ENCODE results near the gene PTPRD. TPM values are rescaled to one million over a fixed set of nuclear protein-coding genes. Genes with fewer than 3 reads are reported as not detected.
A peak's percentile ranks its signal among the peaks of the same experiment; 100 is the strongest.

Gene PTPRD
- polyA plus RNA-seq, 4 donors = 2.1 to 5.6 (median 3.9) TPM

DNA sequence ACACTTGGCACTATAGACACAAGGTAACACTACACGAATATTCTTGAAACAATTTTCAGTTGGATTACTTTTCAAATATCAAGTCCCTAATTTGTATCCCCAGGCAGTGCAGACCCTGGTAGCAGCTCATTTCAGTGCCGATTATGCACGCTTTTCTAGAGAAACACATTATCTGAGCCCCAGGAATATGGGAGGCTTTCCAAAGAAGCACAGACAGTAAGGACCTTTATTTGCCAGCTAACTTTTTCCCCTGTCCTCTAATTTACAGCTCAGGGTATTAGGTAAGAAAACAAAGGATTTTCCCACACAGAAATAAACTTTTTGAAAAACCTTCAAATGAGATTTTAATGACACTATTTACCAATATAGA is 1961.0 kb downstream of the PTPRD start:
- no peak for FAIRE-seq
- no peaks in the 10 kb centered on the region for H3K4me1 ChIP-seq (ENCODE audit: control insufficient read depth in 3 of 3, insufficient read depth in 2 of 3, low read depth in 1 of 3, low read length in 2 of 3)
- no peak overlapping the region for H3K27ac ChIP-seq (ENCODE audit: low read depth in 1 of 3, low read length in 2 of 3)
- no peaks in the 10 kb centered on the region for H3K9me3 ChIP-seq (ENCODE audit: control insufficient read depth in 2 of 2, insufficient read depth in 1 of 2, low read depth in 1 of 2, low read length in 1 of 2)
- WGBS, 3 donors = 44 to 48% (median 47%) methylated on average over 3 of the region's 3 CpGs
- DNase-seq = no peak
- no peaks in the 10 kb centered on the region for H3K27me3 ChIP-seq (ENCODE audit: control insufficient read depth in 3 of 3, insufficient read depth in 3 of 3, low read length in 3 of 3)
- no peaks in the 10 kb centered on the region for H3K36me3 ChIP-seq (ENCODE audit: control insufficient read depth in 3 of 3, insufficient read depth in 2 of 3, low read depth in 1 of 3, low read length in 3 of 3)
- no peak overlapping the region for H3K4me3 ChIP-seq (ENCODE audit: low read depth in 1 of 3, low read length in 3 of 3)

DNA sequence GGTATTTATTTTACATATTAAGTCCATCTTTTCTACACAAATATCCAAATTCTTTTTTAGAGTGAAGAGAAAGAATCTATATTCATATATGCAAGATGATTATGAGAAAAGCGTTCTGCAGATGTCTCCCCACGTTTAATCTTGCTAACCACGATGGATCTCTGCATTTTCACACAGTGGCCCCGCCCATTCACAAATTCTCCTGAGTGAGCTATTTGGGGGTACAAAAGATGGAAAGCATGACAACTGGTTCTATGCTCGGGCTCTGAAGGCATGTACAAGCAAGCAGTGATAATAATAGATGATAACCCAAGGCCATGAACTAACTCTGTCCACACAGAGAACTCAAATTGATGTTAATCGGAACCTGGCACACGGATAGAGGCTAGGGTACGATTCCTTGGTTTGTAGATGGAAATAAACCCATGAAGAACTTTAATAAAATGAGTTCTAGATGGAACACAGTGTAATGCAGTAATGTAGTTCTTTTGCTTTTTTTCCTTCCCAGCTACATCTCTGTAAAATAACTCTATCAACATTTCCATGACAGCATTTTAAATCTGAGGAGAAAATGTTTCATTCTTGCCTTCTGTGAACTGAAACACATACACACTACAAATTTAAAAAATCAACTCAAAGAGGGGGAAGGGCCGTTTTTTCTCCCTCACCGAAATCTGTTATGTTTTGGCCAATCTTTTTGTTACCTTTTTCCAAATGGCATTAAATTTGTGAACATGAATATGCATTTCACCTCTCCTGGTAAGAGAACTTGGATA is 1961.5 kb downstream of the PTPRD start:
- no peak overlapping the region for H3K4me3 ChIP-seq (ENCODE audit: low read depth in 1 of 3, low read length in 3 of 3)
- H3K27me3 ChIP-seq (ENCODE audit: control insufficient read depth in 3 of 3, insufficient read depth in 3 of 3, low read length in 3 of 3) = no peaks in the 10 kb centered on the region
- FAIRE-seq = no peak
- no peaks in the 10 kb centered on the region for H3K36me3 ChIP-seq (ENCODE audit: control insufficient read depth in 3 of 3, insufficient read depth in 2 of 3, low read depth in 1 of 3, low read length in 3 of 3)
- 80 to 87% (median 85%) methylated on average over 10 of the region's 10 CpGs for WGBS, 3 donors
- no peak overlapping the region for H3K27ac ChIP-seq (ENCODE audit: low read depth in 1 of 3, low read length in 2 of 3)
- DNase-seq = no peak
- H3K9me3 ChIP-seq (ENCODE audit: control insufficient read depth in 2 of 2, insufficient read depth in 1 of 2, low read depth in 1 of 2, low read length in 1 of 2) = no peaks in the 10 kb centered on the region
- H3K4me1 ChIP-seq (ENCODE audit: control insufficient read depth in 3 of 3, insufficient read depth in 2 of 3, low read depth in 1 of 3, low read length in 2 of 3) = no peaks in the 10 kb centered on the region

DNA sequence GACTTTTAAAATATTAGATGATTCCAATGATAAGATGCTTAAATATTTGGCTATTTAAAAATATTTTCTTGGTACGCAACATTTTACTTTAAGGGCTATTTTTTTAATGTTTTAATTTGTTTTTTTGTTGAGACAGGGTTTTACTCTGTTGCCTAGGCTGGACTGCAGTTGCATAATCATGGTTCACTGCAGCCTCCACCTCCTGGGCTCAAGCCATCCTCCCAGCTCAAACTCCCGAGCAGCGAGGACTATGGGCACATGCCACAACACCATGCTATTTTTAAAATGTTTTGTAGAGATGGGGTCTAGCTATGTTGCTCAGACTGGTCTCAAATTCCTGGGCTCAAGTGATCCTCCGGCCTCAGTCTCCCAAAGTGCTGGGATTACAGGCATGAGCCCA is 1963.0 kb downstream of the PTPRD start:
- H3K4me3 ChIP-seq (ENCODE audit: low read depth in 1 of 3, low read length in 3 of 3) = no peak overlapping the region
- no peaks in the 10 kb centered on the region for H3K9me3 ChIP-seq (ENCODE audit: control insufficient read depth in 2 of 2, insufficient read depth in 1 of 2, low read depth in 1 of 2, low read length in 1 of 2)
- H3K36me3 ChIP-seq (ENCODE audit: control insufficient read depth in 3 of 3, insufficient read depth in 2 of 3, low read depth in 1 of 3, low read length in 3 of 3) = no peaks in the 10 kb centered on the region
- DNase-seq (no peak), FAIRE-seq (no peak)
- no peaks in the 10 kb centered on the region for H3K4me1 ChIP-seq (ENCODE audit: control insufficient read depth in 3 of 3, insufficient read depth in 2 of 3, low read depth in 1 of 3, low read length in 2 of 3)
- 73 to 85% (median 80%) methylated on average over 4 of the region's 4 CpGs for WGBS, 3 donors
- no peaks in the 10 kb centered on the region for H3K27me3 ChIP-seq (ENCODE audit: control insufficient read depth in 3 of 3, insufficient read depth in 3 of 3, low read length in 3 of 3)
- no peak overlapping the region for H3K27ac ChIP-seq (ENCODE audit: low read depth in 1 of 3, low read length in 2 of 3)

DNA sequence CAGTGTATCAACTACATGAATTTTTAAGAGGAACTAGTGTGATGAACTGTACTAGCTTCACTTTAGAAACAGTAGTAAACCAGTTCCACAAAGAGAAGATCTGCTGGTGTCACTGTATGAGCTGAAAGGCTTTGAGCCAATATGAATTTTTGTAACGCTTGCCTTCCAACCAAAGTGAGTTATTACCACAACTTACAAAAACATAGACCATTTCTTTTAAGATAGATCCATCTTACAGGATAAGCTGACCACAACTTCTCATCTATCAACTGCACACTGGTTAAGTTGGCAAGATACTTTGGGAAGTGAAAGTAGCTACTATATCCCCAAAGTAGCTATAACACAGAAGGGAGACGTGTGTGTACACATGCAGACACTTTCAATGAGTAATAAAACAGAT is 1963.6 kb downstream of the PTPRD start:
- Histone ChIP-seq H3K4me3 (ENCODE audit: low read depth in 1 of 3, low read length in 3 of 3) (no peak overlapping the region), H3K9me3 (ENCODE audit: control insufficient read depth in 2 of 2, insufficient read depth in 1 of 2, low read depth in 1 of 2, low read length in 1 of 2) (no peaks in the 10 kb centered on the region), H3K36me3 (ENCODE audit: control insufficient read depth in 3 of 3, insufficient read depth in 2 of 3, low read depth in 1 of 3, low read length in 3 of 3) (no peaks in the 10 kb centered on the region), H3K4me1 (ENCODE audit: control insufficient read depth in 3 of 3, insufficient read depth in 2 of 3, low read depth in 1 of 3, low read length in 2 of 3) (no peaks in the 10 kb centered on the region), H3K27me3 (ENCODE audit: control insufficient read depth in 3 of 3, insufficient read depth in 3 of 3, low read length in 3 of 3) (no peaks in the 10 kb centered on the region), H3K27ac (ENCODE audit: low read depth in 1 of 3, low read length in 2 of 3) (no peak overlapping the region)
- FAIRE-seq = no peak
- WGBS, 3 donors = 51 to 78% (median 62%) methylated on average over 2 of the region's 2 CpGs
- DNase-seq = no peak

DNA sequence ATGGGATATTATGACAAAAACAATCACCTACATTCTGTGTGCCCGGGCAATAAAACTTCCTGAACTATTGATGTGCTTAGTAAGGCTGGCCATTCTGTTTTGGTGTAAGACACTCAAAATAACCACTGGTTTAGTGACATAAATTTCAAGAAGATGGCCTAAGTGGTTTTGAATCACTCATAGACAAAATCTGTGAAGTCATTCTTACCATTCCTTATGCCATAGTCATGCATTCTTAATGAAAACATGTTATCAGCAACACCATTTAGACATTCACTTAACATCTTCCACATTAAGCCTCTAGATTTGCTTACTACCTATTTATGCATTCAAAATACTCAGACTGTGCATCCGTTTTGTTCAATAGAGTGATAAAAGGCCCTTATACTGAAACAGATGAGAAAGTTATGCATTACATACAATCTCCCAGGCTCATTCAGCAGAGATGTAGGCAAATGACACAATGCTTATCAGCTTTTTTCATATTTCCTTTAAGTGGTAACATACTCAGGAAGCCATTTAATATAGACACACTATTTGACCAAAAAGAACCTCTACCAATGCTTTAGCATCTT is 1964.4 kb downstream of the PTPRD start:
- DNase-seq (no peak), FAIRE-seq (no peak)
- Histone ChIP-seq H3K4me3 (ENCODE audit: low read depth in 1 of 3, low read length in 3 of 3) (no peak overlapping the region), H3K27ac (ENCODE audit: low read depth in 1 of 3, low read length in 2 of 3) (no peak overlapping the region), H3K9me3 (ENCODE audit: control insufficient read depth in 2 of 2, insufficient read depth in 1 of 2, low read depth in 1 of 2, low read length in 1 of 2) (peaks cover 0 to under 1% of the 10 kb centered on the region in 2 donors), H3K4me1 (ENCODE audit: control insufficient read depth in 3 of 3, insufficient read depth in 2 of 3, low read depth in 1 of 3, low read length in 2 of 3) (no peaks in the 10 kb centered on the region), H3K36me3 (ENCODE audit: control insufficient read depth in 3 of 3, insufficient read depth in 2 of 3, low read depth in 1 of 3, low read length in 3 of 3) (no peaks in the 10 kb centered on the region), H3K27me3 (ENCODE audit: control insufficient read depth in 3 of 3, insufficient read depth in 3 of 3, low read length in 3 of 3) (no peaks in the 10 kb centered on the region)
- WGBS, 3 donors = 77 to 85% (median 81%) methylated on average over 2 of the region's 2 CpGs

DNA sequence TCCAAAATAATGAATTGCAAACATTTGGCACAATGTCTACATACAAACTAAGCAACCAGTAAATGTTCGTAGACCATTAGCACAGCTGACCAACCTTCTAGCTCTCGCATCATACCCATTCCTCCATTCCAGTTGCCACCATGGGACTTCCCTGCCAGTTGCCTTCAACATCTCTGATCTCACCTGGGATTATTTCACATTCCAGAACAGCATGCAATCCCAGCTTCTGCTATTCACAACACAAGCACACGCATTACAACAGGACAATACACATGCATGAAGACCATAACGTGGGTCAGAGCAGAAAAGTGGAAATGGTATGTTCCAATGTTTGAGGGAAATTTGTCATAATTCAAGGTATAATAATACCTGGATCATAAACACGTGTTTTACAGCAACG is 1965.0 kb downstream of the PTPRD start:
- no peaks in the 10 kb centered on the region for H3K4me1 ChIP-seq (ENCODE audit: control insufficient read depth in 3 of 3, insufficient read depth in 2 of 3, low read depth in 1 of 3, low read length in 2 of 3)
- H3K27me3 ChIP-seq (ENCODE audit: control insufficient read depth in 3 of 3, insufficient read depth in 3 of 3, low read length in 3 of 3) = no peaks in the 10 kb centered on the region
- H3K27ac ChIP-seq (ENCODE audit: low read depth in 1 of 3, low read length in 2 of 3) = no peak overlapping the region
- H3K4me3 ChIP-seq (ENCODE audit: low read depth in 1 of 3, low read length in 3 of 3) = no peak overlapping the region
- FAIRE-seq (no peak), DNase-seq (no peak)
- peaks cover 0 to 1% of the 10 kb centered on the region in 2 donors for H3K9me3 ChIP-seq (ENCODE audit: control insufficient read depth in 2 of 2, insufficient read depth in 1 of 2, low read depth in 1 of 2, low read length in 1 of 2)
- WGBS, 3 donors = 81 to 91% (median 86%) methylated on average over 6 of the region's 6 CpGs
- H3K36me3 ChIP-seq (ENCODE audit: control insufficient read depth in 3 of 3, insufficient read depth in 2 of 3, low read depth in 1 of 3, low read length in 3 of 3) = no peaks in the 10 kb centered on the region

DNA sequence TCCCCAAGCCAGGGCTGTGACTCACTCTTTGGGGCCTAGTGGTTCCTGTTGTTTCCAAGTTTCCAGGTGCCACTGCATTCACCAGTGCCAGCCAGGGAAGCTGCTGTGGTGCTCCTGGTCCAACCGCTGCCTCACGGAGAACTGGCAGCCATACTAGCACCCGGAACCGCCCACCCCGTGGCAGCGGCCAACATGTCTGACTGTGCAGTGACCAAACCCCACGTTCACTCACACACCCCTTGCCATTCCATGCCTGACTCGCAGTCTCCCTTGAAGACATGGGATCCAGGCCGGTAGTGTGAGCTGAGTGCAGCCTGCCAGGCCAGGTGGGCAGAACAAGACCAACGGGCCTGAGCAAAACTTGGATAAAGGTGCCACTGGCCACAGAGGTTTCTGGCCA is 1968.2 kb downstream of the PTPRD start:
- WGBS, 3 donors = 89 to 93% (median 93%) methylated on average over 10 of the region's 10 CpGs
- no peak for FAIRE-seq
- Histone ChIP-seq H3K4me1 (ENCODE audit: control insufficient read depth in 3 of 3, insufficient read depth in 2 of 3, low read depth in 1 of 3, low read length in 2 of 3) (no peaks in the 10 kb centered on the region), H3K36me3 (ENCODE audit: control insufficient read depth in 3 of 3, insufficient read depth in 2 of 3, low read depth in 1 of 3, low read length in 3 of 3) (no peaks in the 10 kb centered on the region), H3K9me3 (ENCODE audit: control insufficient read depth in 2 of 2, insufficient read depth in 1 of 2, low read depth in 1 of 2, low read length in 1 of 2) (peaks cover 0 to 1% of the 10 kb centered on the region in 2 donors), H3K4me3 (ENCODE audit: low read depth in 1 of 3, low read length in 3 of 3) (no peak overlapping the region), H3K27me3 (ENCODE audit: control insufficient read depth in 3 of 3, insufficient read depth in 3 of 3, low read length in 3 of 3) (no peaks in the 10 kb centered on the region), H3K27ac (ENCODE audit: low read depth in 1 of 3, low read length in 2 of 3) (no peak overlapping the region)
- DNase-seq = no peak

DNA sequence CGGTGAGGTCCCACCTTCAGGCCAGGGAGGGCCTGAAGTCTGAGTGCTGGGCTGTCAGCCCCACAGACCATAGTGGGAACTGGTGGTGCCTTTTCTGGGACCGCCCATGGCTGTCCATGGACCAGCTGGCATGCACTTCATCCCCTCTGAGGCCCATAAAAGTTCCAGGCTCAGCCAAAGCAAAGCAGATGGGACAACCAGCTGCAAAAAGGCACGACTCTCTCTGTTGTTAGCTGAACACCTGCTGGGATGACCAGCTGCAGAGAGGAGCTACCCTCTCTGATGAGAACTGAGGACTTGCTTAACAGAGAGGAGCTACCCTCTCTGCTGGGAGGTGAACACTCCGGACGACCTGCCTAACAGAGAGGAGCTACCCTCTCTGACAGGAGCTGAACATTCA is 1968.9 kb downstream of the PTPRD start:
- WGBS, 3 donors = 81 to 94% (median 81%) methylated on average over 5 of the region's 5 CpGs
- Histone ChIP-seq H3K27me3 (ENCODE audit: control insufficient read depth in 3 of 3, insufficient read depth in 3 of 3, low read length in 3 of 3) (no peaks in the 10 kb centered on the region), H3K27ac (ENCODE audit: low read depth in 1 of 3, low read length in 2 of 3) (no peak overlapping the region), H3K36me3 (ENCODE audit: control insufficient read depth in 3 of 3, insufficient read depth in 2 of 3, low read depth in 1 of 3, low read length in 3 of 3) (no peaks in the 10 kb centered on the region), H3K4me3 (ENCODE audit: low read depth in 1 of 3, low read length in 3 of 3) (no peak overlapping the region), H3K4me1 (ENCODE audit: control insufficient read depth in 3 of 3, insufficient read depth in 2 of 3, low read depth in 1 of 3, low read length in 2 of 3) (no peaks in the 10 kb centered on the region), H3K9me3 (ENCODE audit: control insufficient read depth in 2 of 2, insufficient read depth in 1 of 2, low read depth in 1 of 2, low read length in 1 of 2) (peaks cover 0 to 1% of the 10 kb centered on the region in 2 donors)
- FAIRE-seq (no peak), DNase-seq (peak in 1 of 2 donors; percentile 2)

DNA sequence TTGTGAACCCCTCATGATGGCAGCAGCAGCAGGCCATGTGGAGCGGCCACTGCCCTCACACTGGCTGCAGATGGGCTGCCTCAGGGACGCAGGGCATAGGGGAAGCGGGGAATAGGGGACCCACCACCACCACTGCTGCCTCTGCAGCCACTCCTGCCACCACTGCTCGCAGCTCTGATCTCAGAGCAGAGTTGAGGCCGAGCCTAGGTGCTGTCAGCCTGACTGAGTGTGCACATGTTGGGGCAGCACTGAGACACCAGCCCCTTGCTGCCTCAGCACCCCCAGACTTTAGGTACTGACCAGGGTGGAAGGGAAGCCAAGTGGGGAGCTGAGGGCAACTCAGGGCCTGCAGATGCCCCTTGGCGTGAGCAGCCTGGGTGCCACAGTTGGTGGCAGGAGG is 1969.3 kb downstream of the PTPRD start:
- no peak overlapping the region for H3K27ac ChIP-seq (ENCODE audit: low read depth in 1 of 3, low read length in 2 of 3)
- no peaks in the 10 kb centered on the region for H3K4me1 ChIP-seq (ENCODE audit: control insufficient read depth in 3 of 3, insufficient read depth in 2 of 3, low read depth in 1 of 3, low read length in 2 of 3)
- no peak for DNase-seq
- H3K27me3 ChIP-seq (ENCODE audit: control insufficient read depth in 3 of 3, insufficient read depth in 3 of 3, low read length in 3 of 3) = no peaks in the 10 kb centered on the region
- 84 to 97% (median 89%) methylated on average over 6 of the region's 6 CpGs for WGBS, 3 donors
- H3K4me3 ChIP-seq (ENCODE audit: low read depth in 1 of 3, low read length in 3 of 3) = no peak overlapping the region
- no peaks in the 10 kb centered on the region for H3K36me3 ChIP-seq (ENCODE audit: control insufficient read depth in 3 of 3, insufficient read depth in 2 of 3, low read depth in 1 of 3, low read length in 3 of 3)
- FAIRE-seq = no peak
- H3K9me3 ChIP-seq (ENCODE audit: control insufficient read depth in 2 of 2, insufficient read depth in 1 of 2, low read depth in 1 of 2, low read length in 1 of 2) = peaks cover 0 to 1% of the 10 kb centered on the region in 2 donors
